ENCODE results near the gene SLC16A1.

DNA sequence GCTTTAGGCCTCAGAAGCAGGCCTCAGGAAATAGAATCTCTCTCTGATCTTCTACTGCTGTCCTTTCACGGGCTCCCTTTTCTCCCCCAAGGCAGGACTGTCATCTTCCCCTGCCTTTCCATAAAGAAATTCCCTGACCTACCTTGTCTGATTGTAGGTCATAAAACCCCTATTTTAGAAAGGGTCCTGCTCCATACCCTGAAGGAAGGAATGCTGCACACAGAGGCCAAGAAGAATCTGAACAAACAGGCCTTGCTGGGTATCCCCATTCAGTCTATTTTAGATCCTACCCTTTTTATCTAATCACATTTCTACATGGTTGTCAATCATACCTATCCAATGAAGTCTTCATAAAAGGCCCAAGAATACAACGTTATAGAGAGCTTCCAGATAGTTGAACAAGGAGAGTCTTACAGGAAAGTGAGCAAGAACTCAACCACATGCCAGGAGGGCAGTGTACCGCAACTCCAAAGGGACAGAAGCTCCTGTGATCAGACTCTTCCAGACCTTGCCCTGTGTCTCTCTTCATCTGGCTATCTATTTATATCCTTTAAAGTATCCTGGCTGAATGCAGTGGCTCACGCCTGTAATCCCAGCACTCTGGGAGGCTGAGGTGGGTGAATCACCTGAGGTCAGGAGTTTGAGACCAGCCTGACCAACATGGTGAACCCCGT is 93.1 kb downstream of the SLC16A1 start:
- TF ChIP-seq FOS (IDR thresholded peaks at IDR 0.05; ENCODE audit: borderline replicate concordance, extremely low read depth, insufficient read length): no peak
- TF ChIP-seq YY1 (IDR thresholded peaks at IDR 0.05; ENCODE audit: low read depth, low read length): no peak
- no peak for TF ChIP-seq CTCF (IDR thresholded peaks at IDR 0.05 in 2 of 3, conservative IDR thresholded peaks at IDR 0.05 in 1 of 3; ENCODE audit: control insufficient read depth in 2 of 3, extremely low read depth in 1 of 3, insufficient read depth in 1 of 3, low read depth in 3 of 3, low read length in 3 of 3)
- TF ChIP-seq POLR2A (IDR thresholded peaks at IDR 0.05; ENCODE audit: low read depth, low read length): no peak
- TF ChIP-seq IKZF2 (IDR thresholded peaks at IDR 0.05): no peak
- no peak for TF ChIP-seq MYC (IDR thresholded peaks at IDR 0.05; ENCODE audit: insufficient read depth, insufficient read length, insufficient replicate concordance, low read length, severe bottlenecking)
- no peak for TF ChIP-seq PRDM15 (CRISPR knock-in tag; IDR thresholded peaks at IDR 0.05)
- TF ChIP-seq RAD21 (IDR thresholded peaks at IDR 0.05; ENCODE audit: insufficient read depth, low read depth, low read length): no peak
- TF ChIP-seq USF2 (IDR thresholded peaks at IDR 0.05; ENCODE audit: borderline replicate concordance, low read depth, low read length): no peak
- no peak for TF ChIP-seq JUNB (IDR thresholded peaks at IDR 0.05)
- no peak for TF ChIP-seq EP300 (IDR thresholded peaks at IDR 0.05; ENCODE audit: borderline replicate concordance in 1 of 2, control insufficient read depth in 1 of 2, low read depth in 2 of 2, low read length in 2 of 2)
- no peak for TF ChIP-seq JUND (IDR thresholded peaks at IDR 0.05; ENCODE audit: low read depth, low read length)
- TF ChIP-seq GABPA (IDR thresholded peaks at IDR 0.05; ENCODE audit: low read depth): no peak
